Transverse colon (tissue), 4 donors: ENCODE measurements around the gene ARHGEF7. TPM values are rescaled to one million over a fixed set of nuclear protein-coding genes. Genes with fewer than 3 reads are reported as not detected.

Experiments used
- DNase-seq: peaks from one replicate; pipeline ENCODE4 v3.0.0-alpha.2; 2019
- H3K27ac ChIP-seq, 4 donors: fragments of 200-600 bp; sonication (generic); 2 replicates each; pipeline ENCODE4 v1.5.1; 2016 to 2018; ENCODE audit warnings: inconsistent platforms in 4 of 4
- H3K27me3 ChIP-seq: fragments of 200-600 bp; sonication (generic); 2 replicates; pipeline ENCODE4 v1.5.1; 2017; ENCODE audit warnings: inconsistent platforms
- H3K36me3 ChIP-seq, 4 donors: fragments of 200-600 bp; sonication (generic); 2 replicates each; pipeline ENCODE4 v1.5.1; 2017 to 2019; ENCODE audit warnings: inconsistent platforms in 4 of 4
- H3K4me1 ChIP-seq, 4 donors: fragments of 200-600 bp; sonication (generic); 2 replicates each; pipeline ENCODE4 v1.5.1; 2017 to 2020; ENCODE audit warnings: inconsistent platforms in 4 of 4
- H3K4me3 ChIP-seq, 4 donors: fragments of 200-600 bp; sonication (generic); 1 replicate in 1 of 4; 2 replicates in 3 of 4; pipeline versions ENCODE4 v1.5.1 to v1.6.1; 2017 to 2019; ENCODE audit warnings: inconsistent platforms in 4 of 4
- H3K9me3 ChIP-seq, 2 donors: fragments of 200-600 bp; sonication (generic); 2 replicates each; pipeline ENCODE4 v1.5.1; 2017 to 2019; ENCODE audit warnings: inconsistent platforms in 2 of 2
- EP300 ChIP-seq: sonication (generic); formaldehyde crosslinking; IDR thresholded peaks from one replicate; pipeline ENCODE4 v1.6.1; 2017; ENCODE audit warnings: antibody characterized with exemption, low read depth
- POLR2A ChIP-seq: fragments of 450-650 bp; IDR thresholded peaks from one replicate; pipeline ENCODE4 v1.6.1; 2016; ENCODE audit warnings: antibody characterized with exemption, mild to moderate bottlenecking, moderate library complexity
- POLR2AphosphoS5 ChIP-seq, 3 donors: sonication (generic); formaldehyde crosslinking; IDR thresholded peaks; one replicate each; pipeline ENCODE4 v1.6.1; 2016; ENCODE audit warnings: antibody characterized with exemption in 3 of 3
- WGBS, 2 donors: methylation state at CpG; one replicate each; pipeline ENCODE4 v1.1.5; 2018; ENCODE audit warnings: low coverage in 1 of 2; 5-methylcytosine and 5-hydroxymethylcytosine counted together
- in situ Hi-C, 4 donors: fragments of 200-750 bp; cut with MboI; loops; one replicate each; pipeline versions ENCODE4 v1.15.0 to v1.15.1; 2017; ENCODE audit warnings: low sequenced_read_pairs in 3 of 4, low pct_ligation_motif_present in 1 of 4, low pct_unique_long_range_greater_than_20kb in 1 of 4
- intact Hi-C: fragments of 100-400 bp; cut with DNase I; formaldehyde crosslinking; loops from one replicate; pipeline ENCODE4 v1.15.1; 2023; ENCODE audit warnings: low total_unique reads
- total RNA-seq, 4 donors: library from RNA; depleted of rRNA; stranded (reverse); fragments of >200 nt; gene quantifications; one replicate each; pipeline ENCODE4 v1.1.0, GENCODE V29; 2016
- TF ChIP-seq, protein P1 (sequence below), 5 experiments: fragments of 200-600 bp in 3 of 5; fragments of 450-650 bp in 2 of 5; sonication (generic) in 3 of 5; IDR thresholded peaks; 1 replicate in 2 of 5; 2 replicates in 3 of 5; pipeline ENCODE4 v1.5.1; 2016 to 2017; ENCODE audit warnings: antibody characterized with exemption in 5 of 5, inconsistent platforms in 3 of 5, mild to moderate bottlenecking in 2 of 5, moderate library complexity in 1 of 5

The ARHGEF7 gene
- total RNA-seq, 4 donors from 2014 or later: 62.3 to 104 (median 75.6) TPM

DNA sequence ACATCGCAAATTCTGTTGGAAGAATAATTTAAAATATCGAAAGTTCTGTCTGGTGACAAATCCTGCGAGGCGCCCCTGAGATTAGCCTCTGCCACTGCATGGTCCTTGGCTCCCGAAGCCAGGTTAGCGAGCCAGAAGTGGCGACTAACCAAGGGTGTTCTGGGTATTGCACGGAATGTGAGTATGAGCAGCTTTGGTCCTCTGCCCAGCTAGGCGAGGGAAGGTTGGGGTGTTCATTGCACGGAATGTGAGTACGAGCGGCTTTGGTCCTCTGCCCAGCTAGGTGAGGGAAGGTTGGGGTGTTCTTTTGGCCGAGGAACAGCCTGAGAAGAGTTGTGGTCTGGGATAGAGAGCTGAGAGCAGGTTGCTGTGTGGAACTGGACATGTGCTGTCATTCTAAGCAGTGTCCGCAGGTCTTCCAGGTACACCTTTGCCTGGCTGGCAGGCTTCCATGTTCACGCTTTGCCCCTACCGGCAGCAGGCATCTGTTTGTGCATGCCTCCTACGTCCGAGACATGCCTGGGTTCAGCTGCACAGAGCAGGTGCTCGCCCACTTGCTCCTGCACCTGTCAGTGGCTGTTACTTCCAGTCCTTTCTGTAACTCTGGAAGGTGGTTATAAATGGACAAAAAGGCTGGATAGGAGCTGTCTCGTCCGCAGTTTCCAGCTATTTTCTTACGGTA is 187.1 kb downstream of the ARHGEF7 start:
- peaks cover 0 to 56% (median 19%) of the 10 kb centered on the region in 4 donors for H3K36me3 ChIP-seq

DNA sequence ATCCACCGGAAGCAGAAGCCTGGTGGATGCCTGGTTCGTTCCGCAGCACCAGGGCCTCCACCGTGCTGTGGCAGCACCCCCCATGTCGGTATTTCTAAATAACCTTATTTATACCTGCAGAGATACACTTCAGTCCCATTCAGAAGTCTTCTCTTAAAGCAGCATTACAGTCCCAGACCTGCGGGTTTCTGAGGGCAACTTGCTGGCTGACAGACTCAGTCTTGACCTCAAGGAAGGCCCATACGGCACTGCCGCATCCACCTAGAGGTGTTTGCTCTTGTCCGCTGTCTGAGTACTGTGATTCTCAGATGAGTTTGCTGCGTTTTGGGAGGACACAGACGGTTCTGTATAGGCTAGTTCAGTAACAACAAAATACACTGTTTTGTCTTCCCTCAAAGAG is 188.4 kb downstream of the ARHGEF7 start:
- Histone ChIP-seq H3K27me3 (no peaks in the 10 kb centered on the region), H3K36me3 (peaks cover 0 to 56% (median 19%) of the 10 kb centered on the region in 4 donors), H3K4me3 (no peak overlapping the region), H3K27ac (no peak overlapping the region), H3K4me1 (no peaks in the 10 kb centered on the region), H3K9me3 (no peaks in the 10 kb centered on the region)
- intact Hi-C loops (no loop called here), in situ Hi-C loops (no loop called here)
- WGBS, 2 donors: 93 to 96% methylated on average over 6 to 11 of the region's 11 CpGs
- TF ChIP-seq POLR2A (no peak), EP300 (no peak), POLR2AphosphoS5 (IDR thresholded peaks at IDR 0.05) (no peak)
- TF ChIP-seq, protein P1, sequence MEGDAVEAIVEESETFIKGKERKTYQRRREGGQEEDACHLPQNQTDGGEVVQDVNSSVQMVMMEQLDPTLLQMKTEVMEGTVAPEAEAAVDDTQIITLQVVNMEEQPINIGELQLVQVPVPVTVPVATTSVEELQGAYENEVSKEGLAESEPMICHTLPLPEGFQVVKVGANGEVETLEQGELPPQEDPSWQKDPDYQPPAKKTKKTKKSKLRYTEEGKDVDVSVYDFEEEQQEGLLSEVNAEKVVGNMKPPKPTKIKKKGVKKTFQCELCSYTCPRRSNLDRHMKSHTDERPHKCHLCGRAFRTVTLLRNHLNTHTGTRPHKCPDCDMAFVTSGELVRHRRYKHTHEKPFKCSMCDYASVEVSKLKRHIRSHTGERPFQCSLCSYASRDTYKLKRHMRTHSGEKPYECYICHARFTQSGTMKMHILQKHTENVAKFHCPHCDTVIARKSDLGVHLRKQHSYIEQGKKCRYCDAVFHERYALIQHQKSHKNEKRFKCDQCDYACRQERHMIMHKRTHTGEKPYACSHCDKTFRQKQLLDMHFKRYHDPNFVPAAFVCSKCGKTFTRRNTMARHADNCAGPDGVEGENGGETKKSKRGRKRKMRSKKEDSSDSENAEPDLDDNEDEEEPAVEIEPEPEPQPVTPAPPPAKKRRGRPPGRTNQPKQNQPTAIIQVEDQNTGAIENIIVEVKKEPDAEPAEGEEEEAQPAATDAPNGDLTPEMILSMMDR (IDR thresholded peaks at IDR 0.05): no peak
- no peak for DNase-seq

More for the DNA sequence above, 187.1 kb downstream of the ARHGEF7 start:
- Histone ChIP-seq H3K4me3 (no peak overlapping the region), H3K4me1 (no peaks in the 10 kb centered on the region), H3K27ac (no peak overlapping the region), H3K9me3 (no peaks in the 10 kb centered on the region), H3K27me3 (no peaks in the 10 kb centered on the region)
- in situ Hi-C loops: no loop called here
- DNase-seq: no peak
- WGBS, 2 donors: 93 to 95% methylated on average over 11 to 22 of the region's 22 CpGs
- intact Hi-C loops: no loop called here
- TF ChIP-seq, protein P1 (IDR thresholded peaks at IDR 0.05): no peak
- no peak for TF ChIP-seq POLR2AphosphoS5 (IDR thresholded peaks at IDR 0.05)
- TF ChIP-seq EP300: no peak
- TF ChIP-seq POLR2A: no peak

GRCh38 chr13:111304041-111304544 is 189.0 kb downstream of the ARHGEF7 start:
- Histone ChIP-seq H3K9me3 (no peaks in the 10 kb centered on the region), H3K36me3 (peaks cover 0 to 56% (median 19%) of the 10 kb centered on the region in 4 donors), H3K4me1 (no peaks in the 10 kb centered on the region), H3K27ac (no peak overlapping the region), H3K27me3 (no peaks in the 10 kb centered on the region), H3K4me3 (no peak overlapping the region)
- in situ Hi-C loops: no loop called here
- WGBS, 2 donors: 78 to 80% methylated on average over 3 to 15 of the region's 15 CpGs
- intact Hi-C loops: no loop called here
- no peak for TF ChIP-seq POLR2A
- no peak for TF ChIP-seq POLR2AphosphoS5 (IDR thresholded peaks at IDR 0.05)
- TF ChIP-seq EP300: no peak
- TF ChIP-seq, protein P1 (IDR thresholded peaks at IDR 0.05): no peak
- peak; percentile 14 for DNase-seq

- H3K36me3 ChIP-seq: peaks cover 0 to 56% (median 19%) of the 10 kb centered on the region in 4 donors
- H3K4me3 ChIP-seq: no peak overlapping the region
- in situ Hi-C loops: no loop called here
- 95 to 96% methylated on average over 18 to 20 of the region's 20 CpGs for WGBS, 2 donors
- DNase-seq: no peak
- no peaks in the 10 kb centered on the region for H3K27me3 ChIP-seq
- no peaks in the 10 kb centered on the region for H3K9me3 ChIP-seq
- intact Hi-C loops: no loop called here
- H3K27ac ChIP-seq: no peak overlapping the region
- no peak for TF ChIP-seq POLR2AphosphoS5 (IDR thresholded peaks at IDR 0.05)
- no peak for TF ChIP-seq POLR2A
- TF ChIP-seq, protein P1 (IDR thresholded peaks at IDR 0.05): no peak
- no peak for TF ChIP-seq EP300
- H3K4me1 ChIP-seq: no peaks in the 10 kb centered on the region
These were observed 189.6 kb downstream of the ARHGEF7 start for GRCh38 chr13:111304603-111305289.
